HL-60 (cell line): Measurements from ENCODE around the gene ITGAL.

Source experiments
- CTCF ChIP-seq: IDR thresholded peaks from one replicate; pipeline ENCODE4 v1.5.1; 2011; ENCODE audit warnings: low read length, control low read depth, inconsistent platforms; ENCODE audit not compliant: insufficient read depth
- GABPA ChIP-seq: IDR thresholded peaks from 2 replicates; pipeline ENCODE4 v1.6.1; 2012; ENCODE audit warnings: low read depth
- POLR2AphosphoS5 ChIP-seq: IDR thresholded peaks from 2 replicates; pipeline ENCODE4 v1.6.1; 2012; ENCODE audit warnings: low read depth

DNA sequence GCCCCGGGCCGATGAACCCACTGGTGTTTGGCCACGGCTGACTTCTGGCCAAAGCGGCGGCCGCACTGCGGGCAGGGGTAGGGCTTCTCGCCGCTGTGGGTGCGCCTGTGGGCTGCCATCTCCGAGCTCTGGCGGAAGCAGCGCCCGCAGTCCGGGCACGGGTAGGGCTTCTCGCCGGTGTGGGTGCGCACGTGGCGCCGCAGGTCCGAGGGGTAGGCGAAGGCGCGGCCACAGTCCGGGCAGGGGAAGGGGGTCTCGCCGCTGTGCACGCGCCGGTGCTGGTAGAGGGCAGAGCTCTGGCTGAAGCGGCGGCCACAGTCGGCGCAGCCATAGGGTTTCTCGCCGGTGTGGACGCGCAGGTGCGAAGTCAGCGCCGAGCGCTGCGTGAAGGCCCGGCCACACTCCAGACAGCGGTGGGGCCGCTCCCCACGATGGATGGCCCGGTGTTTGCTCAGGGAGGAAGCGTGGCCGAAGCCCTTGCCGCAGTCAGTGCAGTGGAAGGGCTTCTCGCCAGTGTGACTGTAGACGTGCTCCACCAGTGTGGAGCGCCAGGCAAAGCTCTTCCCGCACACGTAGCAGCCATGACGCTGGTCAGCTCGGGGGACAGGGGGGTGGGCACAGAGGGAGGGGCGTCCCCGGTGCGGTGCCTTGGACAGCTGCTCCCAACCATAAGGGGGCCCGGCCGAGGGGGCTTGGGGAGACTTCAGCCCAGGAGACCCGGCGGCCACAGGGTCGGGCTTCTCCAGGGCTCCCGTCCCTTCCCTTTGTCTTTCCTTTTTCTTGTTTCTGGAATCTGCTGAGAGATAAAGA is 83.0 kb downstream of the ITGAL start:
- no peak for TF ChIP-seq CTCF
- no peak for TF ChIP-seq POLR2AphosphoS5
- TF ChIP-seq GABPA: no peak
